ENCODE results near the gene HOXA4. TPM values are rescaled to one million over a fixed set of nuclear protein-coding genes. Genes with fewer than 3 reads are reported as not detected.

Gene HOXA4
- total RNA-seq, 1 donor from 2014 or later: 14.6 TPM

GRCh38 chr7:27101957-27102580 is 28.5 kb downstream of the HOXA4 start:
- TF ChIP-seq CTCF (conservative IDR thresholded peaks at IDR 0.05; ENCODE audit: low read depth, low read length): no peak
- no peak for DNase-seq (ENCODE audit: low read depth)
- H3K4me3 ChIP-seq (ENCODE audit: low read depth, low read length): peak overlapping the region; percentile 53

- no peak for DNase-seq (ENCODE audit: low read depth)
- peak overlapping the region; percentile 53 for H3K4me3 ChIP-seq (ENCODE audit: low read depth, low read length)
- no peak for TF ChIP-seq CTCF (conservative IDR thresholded peaks at IDR 0.05; ENCODE audit: low read depth, low read length)
Observed at GRCh38 chr7:27101171-27101956, 29.2 kb downstream of the HOXA4 start.

- no peak for TF ChIP-seq CTCF (conservative IDR thresholded peaks at IDR 0.05; ENCODE audit: low read depth, low read length)
- no peak for DNase-seq (ENCODE audit: low read depth)
- peak overlapping the region; percentile 53 for H3K4me3 ChIP-seq (ENCODE audit: low read depth, low read length)
Observed at GRCh38 chr7:27100694-27101170, 29.8 kb downstream of the HOXA4 start.

GRCh38 chr7:27099453-27100370 is 30.8 kb downstream of the HOXA4 start:
- no peak for TF ChIP-seq CTCF (conservative IDR thresholded peaks at IDR 0.05; ENCODE audit: low read depth, low read length)
- no peak for DNase-seq (ENCODE audit: low read depth)

GRCh38 chr7:27098578-27099451 is 31.7 kb downstream of the HOXA4 start:
- peak overlapping the region; percentile 96 for H3K4me3 ChIP-seq (ENCODE audit: low read depth, low read length)
- no peak for TF ChIP-seq CTCF (conservative IDR thresholded peaks at IDR 0.05; ENCODE audit: low read depth, low read length)
- DNase-seq (ENCODE audit: low read depth): no peak

More at GRCh38 chr7:27099453-27100370, 30.8 kb downstream of the HOXA4 start:
- H3K4me3 ChIP-seq (ENCODE audit: low read depth, low read length): peak overlapping the region; percentile 96

Measured in epithelial cell of proximal tubule (primary cell).